GM12878 (cell line): ENCODE data around the gene KCNN3. TPM values are rescaled to one million over a fixed set of nuclear protein-coding genes. Genes with fewer than 3 reads are reported as not detected.

ENCODE experiments used
- ATAC-seq: fragments of 200-7000 bp; cut with Tn5 transposase; 3 replicates; pipeline ENCODE4 v1.9.1; 2020; ENCODE audit warnings: mild to moderate bottlenecking, moderate library complexity
- BruUV-seq: library from RNA; stranded (reverse); fragments of 400-500 nt; replicated peaks from 2 replicates; lab custom pipeline; 2021; lab: Mats Ljungman, UMichigan
- CTCF ChIA-PET: fragments of 300-600 bp; sonication (Branson Sonifier 250); formaldehyde crosslinking; extraction: SDS; loops from one replicate; lab custom pipeline; 2021; ENCODE audit warnings: inconsistent platforms; lab: Yijun Ruan, JAX
- POLR2A ChIA-PET: fragments of 350-600 bp; formaldehyde crosslinking; extraction: SDS; loops from one replicate; lab custom pipeline; 2021; ENCODE audit warnings: inconsistent platforms; lab: Charles Lee
- RAD21 ChIA-PET: fragments of 300-600 bp; sonication (Branson Sonifier 250); formaldehyde crosslinking; loops from one replicate; lab custom pipeline; 2023; ENCODE audit warnings: antibody characterized with exemption; ENCODE audit not compliant: unreplicated experiment; lab: Charles Lee
- SMC1A ChIA-PET: fragments of 300-600 bp; sonication (Branson Sonifier 250); formaldehyde crosslinking; loops from one replicate; lab custom pipeline; 2023; ENCODE audit not compliant: unreplicated experiment, uncharacterized antibody; lab: Charles Lee
- DNase-seq: peaks from one replicate; pipeline ENCODE4 v3.0.0-alpha.2; 2011; ENCODE audit warnings: low read depth, low spot score
- FAIRE-seq: peaks from 3 replicates; lab custom pipeline; 2011; peaks lifted over from hg19 to GRCh38; lab: Jason Lieb, UNC
- H2AFZ ChIP-seq: 2 replicates; pipeline ENCODE4 v1.6.0; 2011; ENCODE audit warnings: low read depth, low read length, control low read depth; ENCODE audit not compliant: control insufficient read depth
- H3K27ac ChIP-seq: 2 replicates; pipeline ENCODE4 v1.5.1; 2011; ENCODE audit warnings: control low read depth; ENCODE audit not compliant: control insufficient read depth, insufficient read depth
- H3K27me3 ChIP-seq, 2 experiments: replicated peaks in 1 of 2; 2 replicates each; pipeline versions ENCODE4 v1.6.0 to v1.6.1; 2011; ENCODE audit warnings: low read length in 1 of 2; ENCODE audit not compliant: control insufficient read depth in 2 of 2, insufficient read depth in 2 of 2
- H3K36me3 ChIP-seq, 2 experiments: 2 replicates each; pipeline ENCODE4 v1.5.1; 2011; ENCODE audit warnings: low read length in 1 of 2; ENCODE audit not compliant: control insufficient read depth in 2 of 2, insufficient read depth in 2 of 2
- H3K4me1 ChIP-seq: 2 replicates; pipeline ENCODE4 v1.6.1; 2011; ENCODE audit warnings: mild to moderate bottlenecking, low read length, moderate library complexity, mixed read lengths; ENCODE audit not compliant: control insufficient read depth, insufficient read depth
- H3K4me2 ChIP-seq: 2 replicates; pipeline ENCODE4 v1.6.0; 2011; ENCODE audit warnings: control low read depth; ENCODE audit not compliant: control insufficient read depth, insufficient read depth
- H3K4me3 ChIP-seq: fragments of 200-600 bp; sonication (generic); 2 replicates; pipeline ENCODE4 v1.5.1; 2016
- H3K79me2 ChIP-seq: 2 replicates; pipeline ENCODE4 v1.6.0; 2011; ENCODE audit warnings: low read length; ENCODE audit not compliant: control insufficient read depth, insufficient read depth
- H3K9ac ChIP-seq: 2 replicates; pipeline ENCODE4 v1.8.0; 2011; ENCODE audit warnings: low read length, control low read depth, mixed read lengths; ENCODE audit not compliant: control insufficient read depth, insufficient read depth
- H3K9me3 ChIP-seq: replicated peaks from 3 replicates; pipeline ENCODE4 v1.5.1; 2011; ENCODE audit warnings: mild to moderate bottlenecking, low read length; ENCODE audit not compliant: control insufficient read depth, insufficient read depth
- H4K20me1 ChIP-seq: 2 replicates; pipeline ENCODE4 v1.6.0; 2011; ENCODE audit not compliant: control insufficient read depth, insufficient read depth
- CHD1 ChIP-seq: IDR thresholded peaks from 2 replicates; pipeline ENCODE4 v1.6.1; 2012; ENCODE audit warnings: low read depth, low read length, improper control_type of control experiment
- JUND ChIP-seq: IDR thresholded peaks from 2 replicates; pipeline ENCODE4 v1.6.1; 2012; ENCODE audit warnings: low read depth, mild to moderate bottlenecking, low read length, improper control_type of control experiment, moderate library complexity
- KAT2A ChIP-seq: conservative IDR thresholded peaks from 2 replicates; pipeline ENCODE4 v1.6.1; 2011; ENCODE audit warnings: low read depth, low read length; ENCODE audit not compliant: control insufficient read depth
- LARP7 ChIP-seq: fragments of 450-650 bp; IDR thresholded peaks from 2 replicates; pipeline ENCODE4 v1.6.1; 2017; ENCODE audit warnings: mild to moderate bottlenecking
- MYB ChIP-seq: fragments of 150-350 bp; IDR thresholded peaks from 2 replicates; pipeline ENCODE4 v1.6.1; 2014; ENCODE audit warnings: mild to moderate bottlenecking, low read depth, low read length, borderline replicate concordance
- SPI1 ChIP-seq: IDR thresholded peaks from 2 replicates; pipeline ENCODE4 v1.6.1; 2011; ENCODE audit warnings: low read depth, mild to moderate bottlenecking, low read length, moderate library complexity, borderline replicate concordance; ENCODE audit not compliant: insufficient read depth
- WGBS: methylation state at CpG from one replicate; pipeline ENCODE4 v1.1.6; 2016; ENCODE audit warnings: low lambda C conversion rate; ENCODE audit not compliant: insufficient replicate concordance, insufficient coverage; ENCODE audit errors: missing lambda C conversion rate; 5-methylcytosine and 5-hydroxymethylcytosine counted together
- in situ Hi-C: fragments of 300-500 bp; cut with MboI; formaldehyde crosslinking; loops from 9 replicates; pipeline ENCODE4 v1.14.3; 2018; ENCODE audit warnings: mixed read lengths
- intact Hi-C: fragments of 100-400 bp; cut with micrococcal nuclease; formaldehyde crosslinking; loops from one replicate; pipeline ENCODE4 v1.14.2; 2022; ENCODE audit not compliant: unreplicated experiment
- polyA plus RNA-seq, 11 experiments: library from polyadenylated mRNA; depleted of rRNA in 4 of 11; unstranded in 6 of 11; stranded (reverse) in 5 of 11; fragments of >200 nt; fragmentation: Nextera tagmentation in 4 of 11; fragmentation: Illumina TruSeq in 1 of 11; extraction: Ambion mirVana in 4 of 11; extraction: Trizol in 1 of 11; gene quantifications; 1 replicate in 1 of 11; 2 replicates in 10 of 11; pipeline versions ENCODE4 v1.2.1 to v1.2.3, GENCODE V29; 2011 to 2016; ENCODE audit warnings: inconsistent platforms in 2 of 11, missing spikeins in 2 of 11, low read depth in 1 of 11
- total RNA-seq, 4 experiments: library from RNA; depleted of rRNA in 3 of 4; stranded (reverse); fragments of >200 nt in 3 of 4; fragmentation: Illumina TruSeq in 1 of 4; extraction: Trizol in 1 of 4; gene quantifications; 2 replicates each; pipeline versions ENCODE4 v1.2.1 to v1.2.3, GENCODE V29; 2013 to 2021

The KCNN3 gene
- total and polyA plus RNA-seq, 10 of the 15 experiments (the other 5 are each of a cell fraction or from before 2014, with no cell fraction given), result 3.5 to 26.4 (median 14.9) TPM

GRCh38 chr1:154794608-154795007 is 75.5 kb downstream of the KCNN3 start (continued):
- no peak for TF ChIP-seq CHD1

GRCh38 chr1:154793685-154794084 is 76.4 kb downstream of the KCNN3 start:
- Histone ChIP-seq H3K27ac (no peak overlapping the region), H3K9me3 (no peaks in the 10 kb centered on the region), H3K36me3 (peaks cover 0 to 4% of the 10 kb centered on the region in 2 experiments; a peak in 2 of 4 replicates), H3K27me3 (no peaks in the 10 kb centered on the region), H3K4me2 (no peak overlapping the region), H3K9ac (no peak overlapping the region), H3K4me1 (peaks cover 35% of the 10 kb centered on the region), H4K20me1 (no peaks in the 10 kb centered on the region), H3K79me2 (peaks cover 5% of the 10 kb centered on the region), H3K4me3 (no peak overlapping the region), H2AFZ (no peak overlapping the region)
- CTCF ChIA-PET, result interaction anchor here (1.1 to 2.0 kb wide), 6 partner anchors 11 to 234 kb away, joined by 3 to 10 read pairs (median 4); no protein-coding TSS in a partner anchor
- TF ChIP-seq MYB, result no peak
- TF ChIP-seq SPI1, result no peak
- TF ChIP-seq KAT2A, result no peak
- no peak for TF ChIP-seq LARP7
- no peak for TF ChIP-seq JUND
- BruUV-seq, result no TSS peak
- no peak for DNase-seq
- in situ Hi-C loops, result no loop called here
- POLR2A ChIA-PET, result interaction anchor here (1.4 to 2.8 kb wide), 3 partner anchors 9 to 73 kb away, joined by 3 to 15 read pairs (median 12); no protein-coding TSS in a partner anchor
- RAD21 ChIA-PET, result interaction anchor here (0.9 to 3.5 kb wide), 9 partner anchors 8 to 184 kb away, joined by 3 to 46 read pairs (median 5); partner anchors contain the start of gene KCNN3
- SMC1A ChIA-PET, result interaction anchor here (0.8 to 4.8 kb wide), 11 partner anchors 9 to 150 kb away, joined by 3 to 75 read pairs (median 6); partner anchors contain the start of gene KCNN3
- no peak for ATAC-seq
- no peak for FAIRE-seq
- 75% methylated on average over 7 of the region's 7 CpGs for WGBS
- intact Hi-C loops, result no loop called here
